AG09319 (cell line): Measurements from ENCODE around the gene GPRIN1.

Experiments
- DNase-seq: peaks from one replicate; pipeline ENCODE4 v3.0.0-alpha.2; 2010; ENCODE audit warnings: low read depth; ENCODE audit errors: extremely low read depth
- TF ChIP-seq, protein P1 (sequence below): IDR thresholded peaks from 2 replicates; pipeline ENCODE4 v1.5.1; 2011; ENCODE audit warnings: low read depth, mild to moderate bottlenecking, inconsistent platforms, low read length, moderate library complexity

The GPRIN1 gene

GRCh38 chr5:176642675-176643490 lies 32.9 kb upstream of the GPRIN1 start:
- DNase-seq: no peak
- TF ChIP-seq, protein P1, sequence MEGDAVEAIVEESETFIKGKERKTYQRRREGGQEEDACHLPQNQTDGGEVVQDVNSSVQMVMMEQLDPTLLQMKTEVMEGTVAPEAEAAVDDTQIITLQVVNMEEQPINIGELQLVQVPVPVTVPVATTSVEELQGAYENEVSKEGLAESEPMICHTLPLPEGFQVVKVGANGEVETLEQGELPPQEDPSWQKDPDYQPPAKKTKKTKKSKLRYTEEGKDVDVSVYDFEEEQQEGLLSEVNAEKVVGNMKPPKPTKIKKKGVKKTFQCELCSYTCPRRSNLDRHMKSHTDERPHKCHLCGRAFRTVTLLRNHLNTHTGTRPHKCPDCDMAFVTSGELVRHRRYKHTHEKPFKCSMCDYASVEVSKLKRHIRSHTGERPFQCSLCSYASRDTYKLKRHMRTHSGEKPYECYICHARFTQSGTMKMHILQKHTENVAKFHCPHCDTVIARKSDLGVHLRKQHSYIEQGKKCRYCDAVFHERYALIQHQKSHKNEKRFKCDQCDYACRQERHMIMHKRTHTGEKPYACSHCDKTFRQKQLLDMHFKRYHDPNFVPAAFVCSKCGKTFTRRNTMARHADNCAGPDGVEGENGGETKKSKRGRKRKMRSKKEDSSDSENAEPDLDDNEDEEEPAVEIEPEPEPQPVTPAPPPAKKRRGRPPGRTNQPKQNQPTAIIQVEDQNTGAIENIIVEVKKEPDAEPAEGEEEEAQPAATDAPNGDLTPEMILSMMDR: no peak

GRCh38 chr5:176640616-176641015 lies 30.7 kb upstream of the GPRIN1 start:
- DNase-seq: no peak
- TF ChIP-seq, protein P1: no peak

GRCh38 chr5:176639981-176640380 lies 30.0 kb upstream of the GPRIN1 start:
- TF ChIP-seq, protein P1: no peak
- no peak for DNase-seq

- TF ChIP-seq, protein P1: no peak
- no peak for DNase-seq
Measured at GRCh38 chr5:176639208-176639607, 29.3 kb upstream of the GPRIN1 start.

- TF ChIP-seq, protein P1: no peak
- no peak for DNase-seq
Measured at GRCh38 chr5:176638437-176638836, 28.5 kb upstream of the GPRIN1 start.

DNA sequence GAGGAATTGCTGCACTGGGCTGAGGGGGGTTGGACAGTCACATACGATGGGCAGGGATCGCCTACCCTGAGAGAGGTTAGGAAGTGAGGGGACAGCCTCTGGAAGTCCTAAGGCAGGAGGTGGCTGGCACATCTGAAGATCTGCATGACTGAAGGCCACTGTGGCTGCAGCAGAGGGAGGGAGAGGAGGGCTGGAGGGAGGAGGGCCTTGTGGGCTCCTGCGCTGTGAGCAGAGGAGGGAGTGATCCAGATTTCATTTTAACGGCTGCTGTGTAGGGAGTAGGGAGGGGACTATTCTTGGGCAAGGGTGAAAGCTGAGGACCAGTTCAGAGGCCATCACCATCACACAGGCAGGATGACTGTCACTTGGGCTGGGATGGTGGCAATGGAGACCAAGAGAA lies 27.6 kb upstream of the GPRIN1 start:
- TF ChIP-seq, protein P1: no peak
- no peak for DNase-seq

- TF ChIP-seq, protein P1: no peak
- DNase-seq: no peak
Measured at GRCh38 chr5:176636426-176636825, 26.5 kb upstream of the GPRIN1 start.
